ENCODE data around the gene ATP5PD.
"Not testable (repeated sequence)": the region's sequence is repeated elsewhere in the genome, so short reads cannot be mapped to it uniquely, and the experiment has no call there.

Gene ATP5PD

DNA sequence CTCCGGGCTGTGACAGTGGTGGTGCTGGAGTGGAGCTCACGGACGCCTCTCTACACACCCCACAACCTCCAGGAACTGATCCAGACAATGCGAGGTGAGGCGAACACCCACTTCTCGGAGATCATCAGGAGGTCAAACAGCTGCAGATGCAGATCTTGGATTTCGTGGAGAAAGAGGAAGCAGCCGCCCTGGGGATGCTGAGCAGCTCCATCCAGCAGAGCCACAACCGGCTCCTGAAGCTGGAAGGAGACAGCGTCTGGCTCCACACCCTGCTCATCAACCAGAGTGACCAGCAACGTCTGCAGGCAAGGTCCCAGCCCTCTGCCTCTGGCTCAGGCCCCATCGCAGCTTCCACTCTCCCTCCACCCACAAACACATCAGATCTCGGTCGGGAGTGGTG is 27.8 kb upstream of the ATP5PD start:
- H3K27ac ChIP-seq = no peak overlapping the region
- TF ChIP-seq, protein P1, sequence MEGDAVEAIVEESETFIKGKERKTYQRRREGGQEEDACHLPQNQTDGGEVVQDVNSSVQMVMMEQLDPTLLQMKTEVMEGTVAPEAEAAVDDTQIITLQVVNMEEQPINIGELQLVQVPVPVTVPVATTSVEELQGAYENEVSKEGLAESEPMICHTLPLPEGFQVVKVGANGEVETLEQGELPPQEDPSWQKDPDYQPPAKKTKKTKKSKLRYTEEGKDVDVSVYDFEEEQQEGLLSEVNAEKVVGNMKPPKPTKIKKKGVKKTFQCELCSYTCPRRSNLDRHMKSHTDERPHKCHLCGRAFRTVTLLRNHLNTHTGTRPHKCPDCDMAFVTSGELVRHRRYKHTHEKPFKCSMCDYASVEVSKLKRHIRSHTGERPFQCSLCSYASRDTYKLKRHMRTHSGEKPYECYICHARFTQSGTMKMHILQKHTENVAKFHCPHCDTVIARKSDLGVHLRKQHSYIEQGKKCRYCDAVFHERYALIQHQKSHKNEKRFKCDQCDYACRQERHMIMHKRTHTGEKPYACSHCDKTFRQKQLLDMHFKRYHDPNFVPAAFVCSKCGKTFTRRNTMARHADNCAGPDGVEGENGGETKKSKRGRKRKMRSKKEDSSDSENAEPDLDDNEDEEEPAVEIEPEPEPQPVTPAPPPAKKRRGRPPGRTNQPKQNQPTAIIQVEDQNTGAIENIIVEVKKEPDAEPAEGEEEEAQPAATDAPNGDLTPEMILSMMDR (conservative IDR thresholded peaks at IDR 0.05) = no peak
- no peak for TF ChIP-seq ZFX (IDR thresholded peaks at IDR 0.05)

- TF ChIP-seq, protein P1 (conservative IDR thresholded peaks at IDR 0.05) = no peak
- no peak for TF ChIP-seq ZFX (IDR thresholded peaks at IDR 0.05)
Measured at GRCh38 chr17:75073618-75074047, 26.9 kb upstream of the ATP5PD start.

DNA sequence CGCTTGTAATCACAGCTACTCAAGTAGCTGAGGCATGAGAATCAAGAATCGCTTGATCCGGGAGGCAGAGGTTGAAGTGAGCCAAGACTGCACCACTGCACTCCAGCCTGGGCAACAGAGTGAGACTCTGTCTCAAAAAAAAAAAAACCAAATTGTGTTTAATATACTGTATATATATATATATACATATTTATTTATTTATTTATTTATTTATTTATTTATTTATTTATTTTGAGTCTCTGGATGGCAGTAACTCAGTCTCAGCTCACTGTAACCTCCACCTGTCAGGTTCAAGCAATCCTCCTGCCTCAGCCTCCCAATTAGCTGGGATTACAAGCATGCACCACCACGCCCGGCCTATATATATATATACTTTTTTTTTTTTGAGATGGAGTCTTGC is 26.1 kb upstream of the ATP5PD start:
- H3K27ac ChIP-seq = not testable (repeated sequence)

More at GRCh38 chr17:75073618-75074047, 26.9 kb upstream of the ATP5PD start:
- H3K27ac ChIP-seq = no peak overlapping the region

DNA sequence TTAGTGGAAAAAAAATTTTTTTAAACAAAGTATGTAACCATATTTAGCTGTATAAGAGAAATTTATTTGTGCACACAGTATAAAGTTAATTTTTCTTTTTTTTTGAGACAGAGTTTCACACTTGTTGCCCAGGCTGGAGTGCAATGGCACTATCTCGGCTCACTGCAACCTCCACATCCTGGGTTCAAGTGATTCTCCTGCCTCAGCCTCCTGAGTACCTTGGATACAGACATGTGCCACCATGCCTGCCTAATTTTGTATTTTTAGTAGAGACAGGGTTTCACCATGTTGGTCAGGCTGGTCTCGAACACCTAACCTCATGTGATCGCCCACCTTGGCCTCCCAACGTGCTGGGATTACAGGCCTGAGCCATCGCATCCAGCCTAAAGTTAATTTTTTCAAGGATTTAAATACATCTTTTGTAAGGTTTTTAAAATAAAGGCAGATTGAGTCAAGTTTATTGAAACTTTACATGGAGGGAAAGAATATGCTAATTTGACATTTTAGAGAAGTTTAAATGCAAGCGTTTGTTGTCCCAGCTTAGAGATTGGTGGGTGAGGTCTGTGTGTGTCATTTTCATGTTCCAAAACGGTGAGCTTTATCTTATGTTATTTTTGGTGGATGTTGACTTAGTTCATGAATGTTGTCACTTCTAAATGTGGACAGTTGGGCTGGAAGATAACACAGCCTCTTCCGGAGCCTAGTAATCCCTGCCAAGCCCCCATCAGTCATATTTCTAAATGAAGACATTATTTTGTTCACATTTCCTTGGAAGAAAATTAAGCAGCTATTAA is 24.9 kb upstream of the ATP5PD start:
- H3K27ac ChIP-seq = not testable (repeated sequence)

DNA sequence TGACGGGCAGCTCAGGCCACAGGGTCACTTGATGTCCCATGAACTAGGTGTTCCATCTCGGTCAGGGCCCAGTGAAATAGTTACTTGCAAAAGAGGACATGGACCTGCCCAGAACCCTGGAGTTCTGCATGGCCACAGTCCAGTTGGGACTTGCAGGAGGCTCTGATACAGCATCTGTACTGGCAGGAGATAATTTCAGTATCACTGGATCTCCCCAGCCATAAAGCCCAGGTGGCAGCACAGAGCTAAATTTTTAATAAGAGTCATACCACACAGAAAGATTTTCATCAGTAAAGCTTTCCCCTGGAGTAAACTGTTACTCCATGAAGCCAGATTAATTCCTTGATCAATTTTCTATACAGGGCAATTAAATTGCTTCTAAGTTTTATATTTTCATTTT is 23.0 kb upstream of the ATP5PD start:
- no peak for TF ChIP-seq ZFX (IDR thresholded peaks at IDR 0.05)
- TF ChIP-seq, protein P1 (conservative IDR thresholded peaks at IDR 0.05) = no peak
- H3K27ac ChIP-seq = no peak overlapping the region

- H3K27ac ChIP-seq = no peak overlapping the region
- TF ChIP-seq, protein P1 (conservative IDR thresholded peaks at IDR 0.05) = no peak
- TF ChIP-seq ZFX (IDR thresholded peaks at IDR 0.05) = no peak
Measured at GRCh38 chr17:75068750-75069149, 22.0 kb upstream of the ATP5PD start.

DNA sequence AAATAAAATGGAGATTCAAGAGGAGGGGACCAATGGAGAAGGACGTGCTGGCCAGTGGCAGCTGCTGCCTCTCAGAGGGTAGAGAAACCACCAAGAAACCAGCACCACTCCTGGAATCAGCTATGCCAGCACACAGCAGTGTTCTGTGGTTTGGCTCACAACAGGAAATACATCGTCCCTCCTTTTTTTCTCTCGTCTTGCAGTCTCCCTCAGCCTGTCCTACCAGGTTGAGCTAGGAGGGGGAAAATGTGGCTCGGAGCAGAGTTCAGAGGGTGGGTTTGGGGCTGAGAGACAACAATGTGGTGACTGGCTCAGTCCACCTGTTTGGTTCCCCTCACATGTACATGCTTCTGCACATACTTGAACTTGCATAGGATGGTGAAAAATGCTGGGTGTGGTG is 21.1 kb upstream of the ATP5PD start:
- H3K27ac ChIP-seq = no peak overlapping the region
- no peak for TF ChIP-seq ZFX (IDR thresholded peaks at IDR 0.05)
- TF ChIP-seq, protein P1 (conservative IDR thresholded peaks at IDR 0.05) = no peak

- TF ChIP-seq, protein P1 (conservative IDR thresholded peaks at IDR 0.05) = no peak
- TF ChIP-seq ZFX (IDR thresholded peaks at IDR 0.05) = no peak
- H3K27ac ChIP-seq = no peak overlapping the region
Measured at GRCh38 chr17:75065562-75066151, 18.9 kb upstream of the ATP5PD start.

Data from C4-2B (cell line).